GM21360 (cell line): ENCODE measurements around the gene ADCY2.

Experiments
- ATAC-seq: cut with Tn5 transposase; IDR thresholded peaks from one replicate; pipeline ENCODE4 v1.9.1; 2021; ENCODE audit warnings: mild to moderate bottlenecking, moderate library complexity; ENCODE audit not compliant: unreplicated experiment

The ADCY2 gene

GRCh38 chr5:7584749-7585148 is 188.8 kb downstream of the ADCY2 start:
- no peak for ATAC-seq

- ATAC-seq, result no peak
Measured at GRCh38 chr5:7585807-7586206, 189.9 kb downstream of the ADCY2 start.

GRCh38 chr5:7586480-7586879 is 190.5 kb downstream of the ADCY2 start:
- ATAC-seq, result no peak

GRCh38 chr5:7589800-7590199 is 193.9 kb downstream of the ADCY2 start:
- ATAC-seq, result no peak

GRCh38 chr5:7592910-7593309 is 197.0 kb downstream of the ADCY2 start:
- ATAC-seq, result no peak

GRCh38 chr5:7597059-7597642 is 201.2 kb downstream of the ADCY2 start:
- ATAC-seq, result no peak

- no peak for ATAC-seq
Measured at GRCh38 chr5:7606840-7607465, 211.0 kb downstream of the ADCY2 start.

GRCh38 chr5:7608772-7609171 is 212.8 kb downstream of the ADCY2 start:
- ATAC-seq, result no peak

- ATAC-seq, result no peak
Measured at GRCh38 chr5:7609726-7610125, 213.8 kb downstream of the ADCY2 start.

- no peak for ATAC-seq
Measured at GRCh38 chr5:7610531-7611177, 214.7 kb downstream of the ADCY2 start.

- ATAC-seq, result no peak
Measured at GRCh38 chr5:7611518-7611917, 215.6 kb downstream of the ADCY2 start.

- no peak for ATAC-seq
Measured at GRCh38 chr5:7615566-7616061, 219.7 kb downstream of the ADCY2 start.

- no peak for ATAC-seq
Measured at GRCh38 chr5:7616897-7617296, 221.0 kb downstream of the ADCY2 start.

- ATAC-seq, result no peak
Measured at GRCh38 chr5:7622498-7622897, 226.6 kb downstream of the ADCY2 start.

GRCh38 chr5:7625740-7626139 is 229.8 kb downstream of the ADCY2 start:
- no peak for ATAC-seq

GRCh38 chr5:7628248-7628647 is 232.3 kb downstream of the ADCY2 start:
- no peak for ATAC-seq

- ATAC-seq, result no peak
Measured at GRCh38 chr5:7628820-7629219, 232.9 kb downstream of the ADCY2 start.

- ATAC-seq, result no peak
Measured at GRCh38 chr5:7629561-7629960, 233.6 kb downstream of the ADCY2 start.

GRCh38 chr5:7634837-7635236 is 238.9 kb downstream of the ADCY2 start:
- no peak for ATAC-seq

GRCh38 chr5:7638456-7638855 is 242.5 kb downstream of the ADCY2 start:
- ATAC-seq, result no peak

- no peak for ATAC-seq
Measured at GRCh38 chr5:7642029-7642428, 246.1 kb downstream of the ADCY2 start.

GRCh38 chr5:7644723-7645122 is 248.8 kb downstream of the ADCY2 start:
- no peak for ATAC-seq
